NT2/D1 (cell line): ENCODE data around the gene SNX18.

ENCODE experiments used
- SUZ12 ChIP-seq: IDR thresholded peaks from 2 replicates; pipeline ENCODE4 v1.6.1; 2011; ENCODE audit not compliant: insufficient read length, insufficient read depth; ENCODE audit errors: extremely low read depth
- YY1 ChIP-seq: IDR thresholded peaks from 2 replicates; pipeline ENCODE4 v1.6.1; 2011; ENCODE audit not compliant: insufficient read length, insufficient read depth
- ZNF274 ChIP-seq: IDR thresholded peaks from 2 replicates; pipeline ENCODE4 v1.6.1; 2011; ENCODE audit warnings: mild to moderate bottlenecking, low read depth, low read length

GRCh38 chr5:54528633-54529209 lies 11.2 kb downstream of the SNX18 start:
- no peak for TF ChIP-seq YY1
- TF ChIP-seq ZNF274 = no peak
- TF ChIP-seq SUZ12 = no peak
